GM19035 (cell line): ENCODE measurements around the gene OLFML2A.
"Not testable (repeated sequence)": the region's sequence is repeated elsewhere in the genome, so short reads cannot be mapped to it uniquely, and the experiment has no call there.

Source experiments
- ATAC-seq: cut with Tn5 transposase; IDR thresholded peaks from one replicate; pipeline ENCODE4 v1.9.1; 2021; ENCODE audit not compliant: unreplicated experiment

Gene OLFML2A

DNA sequence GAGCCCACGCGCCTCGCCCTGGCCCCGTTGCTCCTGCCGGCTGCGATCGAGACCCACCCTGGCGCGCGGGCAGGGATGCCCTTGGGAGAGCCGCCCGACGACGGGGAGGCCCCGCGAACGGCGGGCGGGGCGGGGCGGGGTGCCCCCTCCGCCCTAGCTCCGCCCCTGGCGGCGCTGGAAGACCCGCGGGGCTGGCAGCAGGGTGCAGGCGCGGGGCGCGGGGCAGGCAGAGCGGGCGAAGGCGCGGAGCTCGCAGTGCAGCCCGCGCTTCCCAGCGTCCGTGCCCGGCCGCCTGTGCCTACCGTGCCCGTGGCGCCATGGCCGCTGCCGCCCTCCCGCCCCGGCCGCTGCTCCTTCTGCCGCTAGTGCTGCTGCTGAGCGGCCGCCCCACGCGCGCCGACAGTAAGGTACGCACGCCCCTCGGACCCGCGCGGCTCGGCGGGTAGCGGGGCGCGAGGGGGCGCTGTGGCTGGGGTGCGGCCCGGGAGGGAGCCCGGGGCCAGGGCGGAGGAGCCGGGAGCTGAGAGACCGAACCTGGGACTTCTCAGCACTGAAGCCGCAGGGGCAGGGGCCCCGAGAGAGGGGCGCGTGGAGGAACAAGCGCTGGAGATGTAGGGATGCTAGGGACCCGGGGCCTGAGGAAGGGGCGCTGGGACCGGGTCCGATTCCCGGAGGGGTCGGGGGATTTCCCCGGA is at the start of gene OLFML2A:
Gene OLFML2A, plus strand, starts transcription at position 180 of the 695 bp plus-strand sequence. Its CDS starts 138 bp downstream, at position 318.
- ATAC-seq, result no peak

DNA sequence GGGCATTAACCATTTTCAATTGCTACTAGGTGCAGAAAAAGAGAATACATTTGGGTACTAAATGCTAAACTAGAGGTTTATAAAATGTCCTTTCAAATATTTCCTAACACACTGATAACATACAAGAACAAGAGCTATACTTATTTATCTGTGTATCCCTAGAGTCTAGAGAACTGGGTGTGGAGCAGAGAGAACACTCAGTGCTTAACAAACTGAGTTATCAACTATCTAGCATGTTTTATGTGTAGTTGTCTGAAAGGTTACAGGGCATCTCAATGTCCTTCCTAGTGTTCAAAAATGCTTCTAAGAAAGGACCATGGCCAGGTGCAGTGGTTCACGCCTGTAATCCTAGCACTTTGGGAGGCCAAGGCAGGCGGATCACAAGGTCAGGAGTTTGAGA is 46.2 kb upstream of the OLFML2A start:
- ATAC-seq, result no peak

DNA sequence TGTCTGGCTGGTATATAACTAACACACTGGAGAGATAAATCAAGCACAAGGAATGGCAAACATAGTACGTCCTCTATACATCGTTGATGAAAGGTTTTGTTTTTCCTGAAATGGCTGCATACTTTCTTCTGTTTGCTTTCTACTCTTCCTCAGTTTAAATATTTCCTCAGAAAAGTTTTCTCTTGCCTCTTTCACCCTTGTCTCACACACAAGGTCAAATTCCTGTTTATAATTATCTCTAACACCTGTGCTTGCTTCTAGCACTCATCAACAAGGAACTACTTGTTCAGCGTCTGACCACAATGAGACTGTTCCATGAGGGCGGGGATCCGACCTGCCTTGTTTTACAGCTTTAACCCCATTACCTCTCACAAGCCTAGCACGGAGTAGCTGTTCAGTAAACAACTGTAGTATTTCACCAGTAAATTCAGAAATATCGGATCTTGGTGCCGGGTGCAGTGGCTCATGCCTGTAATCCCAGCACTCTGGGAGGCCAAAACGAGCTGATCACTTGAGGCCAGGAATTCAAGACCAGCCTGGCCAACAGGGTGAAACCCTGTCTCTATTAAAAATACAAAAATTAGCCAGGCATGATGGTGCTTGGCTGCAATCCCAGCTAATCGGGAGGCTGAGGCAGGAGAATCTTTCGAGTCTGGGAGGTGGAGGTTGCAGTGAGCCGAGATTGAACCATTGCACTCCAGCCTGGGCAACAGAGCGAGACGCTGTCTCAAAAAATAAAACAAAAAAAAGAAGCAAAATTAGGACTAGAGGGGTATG is 42.8 kb upstream of the OLFML2A start:
- ATAC-seq, result no peak

DNA sequence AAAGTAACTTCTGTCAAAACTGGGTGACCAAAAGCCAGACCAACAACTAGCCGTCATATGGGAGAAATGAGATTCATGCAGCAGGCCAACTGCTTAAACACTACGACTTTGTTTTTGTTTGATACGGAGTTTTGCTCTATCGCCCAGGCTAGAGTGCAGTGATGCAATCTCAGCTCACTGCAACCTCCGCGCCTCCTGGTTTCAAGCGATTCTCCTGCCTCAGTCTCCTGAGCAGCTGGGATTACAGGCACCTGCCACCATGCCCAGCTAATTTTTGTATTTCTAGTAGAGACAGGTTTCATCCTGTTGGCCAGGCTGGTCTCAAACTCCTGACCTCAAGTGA is 42.2 kb upstream of the OLFML2A start:
- not testable (repeated sequence) for ATAC-seq

DNA sequence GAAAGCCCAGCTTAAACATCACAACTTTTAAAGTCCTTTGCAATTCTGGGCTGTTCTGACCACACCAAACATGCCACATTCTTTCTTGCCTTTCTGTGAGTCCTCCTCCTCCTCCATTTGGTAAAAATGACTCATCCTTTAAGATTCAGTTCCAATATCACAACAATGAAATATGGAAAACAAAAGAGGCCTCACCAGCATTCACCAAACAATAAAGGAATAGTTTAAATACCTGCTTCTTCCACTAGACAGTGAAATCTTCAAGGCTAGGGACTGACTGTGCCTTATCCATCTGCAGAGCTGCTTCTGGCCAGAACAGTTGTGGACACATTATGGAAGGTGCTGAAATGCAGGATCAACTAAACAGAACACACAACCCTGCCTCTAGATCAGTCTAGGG is 41.8 kb upstream of the OLFML2A start:
- ATAC-seq, result no peak

DNA sequence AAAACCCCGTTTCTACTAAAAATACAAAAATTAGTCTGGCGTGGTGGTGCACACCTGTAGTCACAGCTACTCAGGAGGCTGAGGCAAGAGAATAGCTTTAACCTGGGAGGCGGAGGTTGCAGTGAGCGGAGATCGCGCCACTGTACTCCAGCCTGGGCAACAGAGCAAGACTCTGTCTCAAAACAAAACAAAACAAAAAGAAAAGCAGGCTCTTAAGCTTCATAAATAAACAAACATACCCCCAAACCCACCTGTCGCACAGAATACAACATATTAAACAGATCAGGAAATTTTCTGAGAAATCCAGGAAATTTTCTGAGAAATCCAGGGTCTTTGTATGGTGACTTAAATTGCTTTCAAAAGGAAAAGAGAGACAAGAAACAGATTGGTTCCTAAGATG is 38.9 kb upstream of the OLFML2A start:
- not testable (repeated sequence) for ATAC-seq

DNA sequence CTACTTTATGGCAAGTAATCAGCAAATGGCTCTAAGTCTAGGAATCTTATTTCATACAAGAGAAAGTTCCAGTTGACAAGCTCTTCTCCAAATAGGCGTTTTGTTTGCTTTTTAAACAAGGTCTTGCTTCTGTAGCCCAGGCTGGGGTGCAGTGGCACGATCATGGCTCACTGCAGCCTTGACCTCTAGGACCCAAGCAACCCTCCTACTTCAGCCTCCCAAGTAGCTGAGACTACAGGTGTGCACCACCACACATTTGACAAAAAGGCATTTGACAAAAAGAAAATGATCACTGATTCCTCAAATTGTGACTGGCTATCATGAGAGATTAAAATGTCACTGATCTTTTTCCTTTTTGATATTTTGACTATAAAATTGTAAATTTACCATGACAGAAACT is 37.6 kb upstream of the OLFML2A start:
- no peak for ATAC-seq

DNA sequence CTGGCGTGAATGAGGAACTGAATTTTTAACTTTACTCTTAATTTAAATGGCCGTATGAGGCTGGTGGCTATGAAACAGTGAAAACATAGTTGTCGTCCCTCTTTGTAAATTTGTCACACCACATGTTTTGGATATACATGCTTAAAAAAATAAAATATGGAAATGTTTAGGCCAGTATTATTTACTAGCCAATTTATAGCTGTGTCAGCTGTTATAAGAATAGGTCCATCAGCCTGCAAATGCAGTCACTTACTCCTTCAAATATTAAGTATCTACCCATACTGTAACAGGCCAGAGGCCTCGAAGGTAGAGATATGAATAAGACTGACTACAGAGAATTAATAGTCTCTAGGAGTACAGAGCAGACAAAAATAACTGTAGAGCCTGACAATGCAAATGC is 35.8 kb upstream of the OLFML2A start:
- ATAC-seq, result no peak

DNA sequence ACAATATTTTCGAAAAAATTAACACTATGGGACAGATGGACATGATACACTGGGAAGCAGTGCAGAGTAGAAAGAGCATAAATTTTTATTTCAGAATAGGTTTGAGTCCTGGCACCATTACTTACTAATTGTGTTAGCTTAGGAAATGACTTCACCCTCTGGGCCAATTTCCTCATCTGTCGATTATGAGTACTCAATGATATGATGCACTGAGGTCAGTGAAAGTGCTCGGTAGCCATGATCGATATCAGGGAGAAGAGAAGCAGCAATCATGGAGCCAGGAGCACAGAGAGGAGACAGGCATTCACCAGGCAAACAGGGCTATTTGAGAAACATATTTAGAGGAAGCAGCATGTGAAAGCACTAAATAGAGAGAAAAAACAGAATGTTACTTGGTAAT is 35.3 kb upstream of the OLFML2A start:
- no peak for ATAC-seq

DNA sequence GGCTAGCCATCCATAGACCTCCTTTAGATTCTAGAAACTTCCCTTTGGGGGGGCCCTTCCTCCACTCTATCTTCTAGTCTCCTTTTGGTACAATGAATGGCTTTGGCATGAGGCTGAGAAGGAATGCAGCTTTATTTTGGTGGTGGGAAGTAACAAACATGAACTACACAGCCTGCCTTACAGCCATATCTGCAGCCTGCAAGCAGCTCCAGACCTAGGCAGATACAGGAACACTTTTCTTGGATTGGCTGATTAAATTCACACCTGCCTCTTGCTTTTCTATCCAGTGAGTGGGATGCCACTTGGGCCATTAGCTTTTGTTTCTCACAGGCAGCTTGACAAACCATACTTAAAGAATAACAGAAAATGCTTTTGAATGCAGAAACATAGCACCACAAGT is 34.0 kb upstream of the OLFML2A start:
- no peak for ATAC-seq

DNA sequence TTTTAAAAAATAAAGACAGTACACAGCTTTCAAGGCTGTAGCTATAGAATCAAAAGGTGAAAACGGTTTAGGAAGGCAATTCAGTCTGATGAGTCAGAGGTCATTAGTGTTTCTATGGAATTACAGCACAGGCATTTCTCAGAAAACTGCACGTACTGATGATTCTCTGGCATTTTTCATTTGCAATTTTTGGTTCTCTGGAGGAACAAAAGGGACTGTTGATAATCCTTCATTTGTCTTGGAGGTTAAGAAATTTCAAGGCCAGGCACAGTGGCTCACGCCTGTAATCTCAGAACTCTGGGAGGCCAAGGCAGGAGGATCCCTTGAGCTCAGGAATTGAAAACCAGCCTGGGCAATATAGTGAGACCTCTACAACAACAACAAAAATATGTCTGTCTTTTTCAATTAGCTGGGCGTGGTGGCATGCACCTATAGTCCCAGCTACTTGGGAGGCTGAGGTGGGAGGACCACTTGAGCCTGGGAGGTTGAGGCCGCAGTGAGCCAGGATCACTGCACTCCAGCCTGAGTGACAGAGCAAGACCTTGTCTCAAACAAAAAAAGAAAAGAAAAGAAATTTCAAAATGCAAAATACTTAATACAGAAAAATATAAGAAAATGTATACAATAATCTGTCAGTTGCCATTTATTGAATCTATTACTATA is 33.1 kb upstream of the OLFML2A start:
- ATAC-seq, result no peak

DNA sequence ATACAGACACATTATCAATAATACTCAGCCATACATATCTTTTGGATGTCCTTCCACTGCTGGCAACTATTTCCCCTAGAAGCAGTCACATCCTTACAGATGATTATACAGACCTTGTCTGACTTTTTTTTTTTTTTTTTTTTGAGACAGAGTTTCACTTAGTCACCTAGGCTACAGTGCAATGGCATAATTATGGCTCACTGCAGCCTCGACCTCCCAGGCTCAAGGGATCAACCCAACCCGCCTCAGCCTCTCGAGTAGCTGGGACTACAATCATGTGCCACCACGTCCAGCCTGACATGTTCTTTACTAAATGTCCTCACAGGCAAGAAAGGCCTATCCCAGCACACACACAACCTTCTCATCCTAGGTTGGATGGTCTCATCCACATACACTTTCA is 29.9 kb upstream of the OLFML2A start:
- ATAC-seq, result no peak

DNA sequence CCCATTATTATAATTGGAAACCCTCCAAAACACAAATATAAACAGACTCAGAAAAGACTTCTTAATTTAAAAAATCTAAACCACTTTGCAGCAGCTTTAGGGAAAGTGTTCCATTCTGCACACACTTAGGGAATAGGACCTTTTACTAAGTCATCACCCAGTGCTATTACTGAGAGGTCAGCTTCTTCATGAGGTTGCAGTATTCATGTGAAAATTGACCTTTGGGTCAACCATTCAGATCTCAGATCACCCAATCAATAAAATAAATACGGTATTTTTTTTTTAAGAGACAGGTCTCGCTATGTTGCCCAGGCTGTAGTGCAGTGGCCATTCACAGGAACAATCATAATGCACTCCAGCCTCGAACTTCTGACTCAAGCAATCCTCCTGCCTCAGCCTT is 27.6 kb upstream of the OLFML2A start:
- no peak for ATAC-seq

DNA sequence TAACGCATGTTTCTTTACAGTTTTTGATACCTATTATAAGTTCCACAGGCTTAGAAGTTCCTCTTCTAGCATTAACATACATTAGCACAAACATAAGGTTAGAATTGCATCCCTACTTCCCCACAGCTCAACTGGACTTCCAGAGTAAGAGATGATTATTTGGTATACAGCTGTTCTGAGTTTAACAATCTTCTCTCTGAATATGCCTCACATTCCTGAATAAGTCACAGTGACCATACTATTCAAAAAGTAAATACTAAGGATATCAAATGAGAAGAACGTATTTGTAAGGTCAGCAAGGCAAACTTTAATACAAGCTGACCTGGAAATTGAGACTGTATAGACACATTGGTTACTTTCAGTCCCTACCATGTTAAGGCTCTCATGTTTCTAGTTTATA is 27.2 kb upstream of the OLFML2A start:
- ATAC-seq, result no peak

DNA sequence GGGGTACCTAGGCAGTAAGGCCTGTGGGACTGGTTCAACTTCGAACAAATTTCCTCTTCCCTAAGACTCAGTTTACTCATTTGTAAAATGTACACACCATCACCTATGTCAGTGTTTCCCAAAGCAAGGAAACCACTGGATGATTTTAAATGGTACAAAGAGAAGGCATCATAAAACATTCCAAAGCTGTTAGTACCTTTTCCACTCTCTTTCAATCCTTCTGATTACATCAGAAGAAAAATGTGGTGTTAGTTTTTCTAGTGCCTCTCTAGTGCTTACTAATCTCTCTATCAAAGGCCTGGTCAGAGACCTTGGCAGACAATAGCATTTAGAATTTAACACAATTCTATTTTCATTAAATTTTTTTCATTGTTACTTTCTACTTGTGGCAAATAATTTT is 24.0 kb upstream of the OLFML2A start:
- ATAC-seq, result no peak

DNA sequence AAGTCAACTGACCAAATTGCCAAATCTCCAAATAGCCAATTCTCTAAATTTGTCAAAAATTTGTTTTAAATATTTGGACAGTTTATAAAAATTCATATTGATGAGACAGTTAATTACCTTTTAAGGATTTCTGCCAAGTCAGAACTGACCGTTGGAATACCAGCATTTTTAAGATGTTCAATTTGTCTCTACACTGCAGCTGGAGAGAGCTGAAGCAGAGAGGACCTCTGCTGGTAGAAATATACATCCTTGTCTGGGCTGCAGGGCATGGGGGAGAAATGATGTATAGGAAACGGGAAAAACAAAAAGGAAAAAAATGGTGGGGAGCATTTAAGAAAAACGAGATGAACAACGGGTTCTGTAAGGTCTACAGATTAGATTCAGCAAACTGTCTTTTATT is 22.6 kb upstream of the OLFML2A start:
- ATAC-seq, result no peak

DNA sequence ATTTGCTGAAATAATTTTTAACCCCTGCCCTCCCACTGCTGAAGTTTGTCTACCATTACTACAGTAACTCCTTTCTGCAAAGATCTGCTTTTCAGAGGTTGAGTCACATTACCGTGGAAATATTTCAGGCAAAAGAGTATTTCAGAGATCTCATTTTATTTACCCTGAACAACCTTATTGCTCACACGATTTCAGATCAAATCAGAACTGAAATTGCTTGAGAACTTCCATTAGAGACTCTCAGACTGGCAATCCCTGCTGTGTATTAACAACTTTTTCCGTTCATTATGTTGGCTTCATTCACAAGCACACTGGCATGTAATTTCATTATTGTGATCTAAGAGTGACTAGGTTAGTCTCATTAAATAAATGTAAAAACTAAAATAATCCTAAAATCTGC is 21.9 kb upstream of the OLFML2A start:
- ATAC-seq, result no peak

DNA sequence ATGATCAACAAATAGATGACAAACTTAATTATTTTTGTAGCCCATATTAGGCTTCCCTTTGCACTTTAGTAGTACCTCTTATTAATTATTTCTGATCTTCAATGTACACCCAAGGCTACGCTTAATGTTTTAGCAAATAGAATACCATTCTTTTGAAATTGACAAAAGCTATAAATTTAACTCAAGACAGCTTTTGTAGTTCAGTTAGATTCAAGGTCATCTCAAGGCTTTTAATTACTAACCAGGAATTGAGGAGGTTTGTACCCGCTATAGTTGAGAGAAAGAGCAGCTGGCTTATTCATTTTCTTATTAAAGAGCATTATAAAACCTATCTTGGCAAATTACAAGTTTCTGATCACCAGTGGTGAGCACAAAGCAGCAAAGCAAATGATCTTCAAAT is 20.9 kb upstream of the OLFML2A start:
- no peak for ATAC-seq

DNA sequence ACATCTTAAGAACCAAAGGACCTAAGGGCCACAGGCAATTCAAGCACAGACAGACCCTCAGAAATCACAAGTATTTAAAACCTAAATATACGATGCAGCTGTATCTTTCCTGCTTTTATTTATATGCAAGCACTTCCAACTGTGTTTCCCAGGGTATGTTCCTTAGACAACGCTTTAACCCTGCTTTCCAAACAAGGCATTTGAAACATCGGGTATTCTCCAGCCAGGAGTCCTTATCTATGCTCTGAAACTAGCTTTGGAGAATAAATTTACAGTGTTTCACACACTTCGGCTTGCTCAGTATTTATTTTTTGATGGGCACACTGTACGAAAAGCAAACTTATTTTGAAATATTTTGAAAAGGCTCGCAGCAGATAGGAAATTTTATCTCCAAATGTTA is 19.3 kb upstream of the OLFML2A start:
- no peak for ATAC-seq

DNA sequence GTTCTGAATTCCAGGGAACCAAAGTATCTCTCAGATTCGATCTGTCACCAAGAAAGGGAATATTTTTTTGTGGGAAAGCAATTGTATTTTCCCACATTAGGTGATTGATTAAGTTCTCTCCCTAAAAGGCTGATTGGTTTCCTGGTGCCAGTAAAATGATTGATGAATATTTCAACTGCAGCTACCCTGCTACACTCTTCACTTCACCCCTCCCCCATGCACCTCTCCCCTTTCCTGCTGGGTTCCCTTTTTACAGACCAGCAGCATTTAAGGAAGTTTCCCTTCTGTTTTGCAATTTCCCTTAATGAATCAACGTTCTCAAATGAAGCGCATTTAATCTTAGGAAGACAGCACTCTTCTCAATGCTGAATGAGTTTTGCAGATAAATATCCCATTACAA is 18.9 kb upstream of the OLFML2A start:
- no peak for ATAC-seq

DNA sequence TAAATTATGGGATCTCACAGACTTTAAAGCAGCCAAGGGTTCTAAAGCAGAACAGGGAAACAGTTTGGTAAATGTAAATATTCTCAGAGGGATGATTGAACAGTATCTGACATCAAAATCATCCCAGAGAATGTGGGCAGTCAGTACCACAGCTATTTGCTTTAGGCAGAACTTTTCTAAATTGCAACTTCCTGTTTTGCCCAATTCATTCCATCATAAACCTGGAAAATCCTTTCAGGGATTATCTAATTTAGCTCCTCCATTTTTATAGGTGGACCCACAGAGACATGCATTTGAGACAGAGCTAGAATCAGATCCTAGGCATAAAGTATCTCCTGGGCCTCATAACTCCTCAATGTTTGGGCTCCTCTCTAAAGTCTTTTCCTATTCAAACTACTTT is 18.2 kb upstream of the OLFML2A start:
- ATAC-seq, result no peak

DNA sequence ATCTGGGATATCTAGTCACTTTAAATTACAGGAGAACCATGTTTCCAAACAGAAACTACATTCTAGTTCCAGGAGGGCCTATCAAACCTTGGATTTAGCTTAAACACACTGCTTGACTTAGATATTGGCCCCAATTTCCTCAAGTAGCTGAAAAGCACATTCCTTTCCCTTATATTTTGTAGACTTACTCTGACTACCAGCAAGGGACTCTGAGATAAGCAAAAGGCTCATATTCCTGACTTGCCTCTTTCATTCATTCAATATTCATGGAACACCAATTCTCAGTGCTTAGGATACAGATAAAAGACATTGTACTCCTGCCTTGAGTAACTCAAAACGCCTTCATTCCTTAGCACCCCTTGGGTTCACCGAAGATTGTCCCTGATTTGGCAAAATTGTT is 17.6 kb upstream of the OLFML2A start:
- no peak for ATAC-seq
